ENCODE measurements around the gene KCNJ9.

GRCh38 chr1:160103658-160104408 lies 22.5 kb downstream of the KCNJ9 start:
- TF ChIP-seq CTCF (conservative IDR thresholded peaks at IDR 0.05; ENCODE audit: low read depth in 2 of 2) (no peak), CREB1 (CRISPR knock-in tag; IDR thresholded peaks at IDR 0.05; ENCODE audit: low read depth) (no peak), EZH2 (IDR thresholded peaks at IDR 0.05; ENCODE audit: low read depth, unreplicated experiment) (no peak), EZH2phosphoT487 (IDR thresholded peaks at IDR 0.05; ENCODE audit: unreplicated experiment) (no peak), NANOG (IDR thresholded peaks at IDR 0.05; ENCODE audit: borderline replicate concordance) (no peak)
